Middle frontal gyrus (tissue), 1 donor: ENCODE measurements around the gene PER2.

Experiments
- DNase-seq: peaks from one replicate; pipeline ENCODE4 v3.0.0-alpha.2; 2015; ENCODE audit warnings: low spot score; ENCODE audit errors: extremely low spot score

The PER2 gene

GRCh38 chr2:238230699-238231098 lies 57.7 kb downstream of the PER2 start:
- DNase-seq = no peak

DNA sequence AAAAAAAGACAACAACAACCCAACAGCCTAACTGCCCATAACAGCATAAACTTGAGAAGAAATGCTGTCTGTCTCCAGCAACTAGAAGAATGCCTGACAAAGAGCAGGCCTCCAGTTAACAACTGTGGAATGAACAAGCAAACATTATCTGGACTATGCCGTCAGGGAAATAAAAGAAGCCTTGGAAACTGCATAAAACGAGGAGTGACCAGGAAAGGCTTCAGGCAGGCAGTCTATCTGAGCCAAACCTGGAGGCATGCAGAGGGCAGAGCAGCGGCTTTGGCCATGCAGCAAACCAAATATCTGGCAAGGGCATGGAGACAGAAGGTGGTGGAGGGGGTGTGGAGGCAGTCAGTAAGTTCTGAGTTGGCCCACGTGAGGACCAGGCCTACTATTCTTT lies 59.7 kb downstream of the PER2 start:
- no peak for DNase-seq

- DNase-seq = no peak
Measured at GRCh38 chr2:238227587-238228032, 60.8 kb downstream of the PER2 start.

DNA sequence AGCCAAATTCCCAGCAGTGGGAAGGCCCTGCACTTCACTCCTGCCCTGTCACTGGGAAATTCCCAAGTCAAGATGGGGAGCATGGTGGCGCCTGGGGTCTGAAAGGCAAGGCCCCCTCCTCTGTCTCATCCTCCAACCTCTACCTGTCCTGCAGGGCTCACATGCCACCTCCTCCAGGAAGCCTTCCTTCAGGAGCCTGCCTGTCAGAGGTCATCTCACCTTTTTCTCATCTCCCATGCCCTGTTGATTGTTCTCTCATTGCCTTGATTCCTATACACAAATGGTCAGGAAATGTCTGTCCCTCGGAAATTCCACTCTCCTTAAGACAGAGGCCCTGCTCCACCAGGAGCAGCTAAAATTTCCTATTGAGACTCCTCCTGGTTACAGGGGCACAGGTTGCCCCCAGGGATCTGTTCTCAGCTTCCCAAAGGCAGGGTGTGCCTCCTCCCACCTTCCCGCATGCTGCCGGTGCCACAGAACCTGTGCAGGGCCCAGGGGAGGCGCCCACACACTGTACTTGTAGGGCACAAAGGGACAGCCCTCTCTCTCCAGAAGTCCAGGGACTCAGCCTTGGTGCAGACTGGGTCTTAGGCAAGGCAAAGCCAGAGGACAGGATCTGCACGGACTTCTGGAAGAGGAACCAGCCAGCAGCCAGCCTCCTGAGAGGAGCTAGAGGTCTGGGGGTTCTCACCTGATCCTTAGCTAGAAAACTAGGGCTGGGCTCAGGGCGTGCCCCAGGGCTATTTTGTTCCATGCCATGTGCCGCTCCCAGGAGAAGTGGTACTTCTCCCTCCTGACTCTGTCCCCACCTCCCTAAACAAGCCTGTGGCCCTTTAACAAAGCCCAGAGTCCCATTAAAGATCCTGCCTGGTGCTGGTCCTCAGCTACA lies 61.5 kb downstream of the PER2 start:
- no peak for DNase-seq

- DNase-seq = no peak
Measured at GRCh38 chr2:238225911-238226697, 62.3 kb downstream of the PER2 start.

GRCh38 chr2:238225121-238225520 lies 63.3 kb downstream of the PER2 start:
- no peak for DNase-seq

DNA sequence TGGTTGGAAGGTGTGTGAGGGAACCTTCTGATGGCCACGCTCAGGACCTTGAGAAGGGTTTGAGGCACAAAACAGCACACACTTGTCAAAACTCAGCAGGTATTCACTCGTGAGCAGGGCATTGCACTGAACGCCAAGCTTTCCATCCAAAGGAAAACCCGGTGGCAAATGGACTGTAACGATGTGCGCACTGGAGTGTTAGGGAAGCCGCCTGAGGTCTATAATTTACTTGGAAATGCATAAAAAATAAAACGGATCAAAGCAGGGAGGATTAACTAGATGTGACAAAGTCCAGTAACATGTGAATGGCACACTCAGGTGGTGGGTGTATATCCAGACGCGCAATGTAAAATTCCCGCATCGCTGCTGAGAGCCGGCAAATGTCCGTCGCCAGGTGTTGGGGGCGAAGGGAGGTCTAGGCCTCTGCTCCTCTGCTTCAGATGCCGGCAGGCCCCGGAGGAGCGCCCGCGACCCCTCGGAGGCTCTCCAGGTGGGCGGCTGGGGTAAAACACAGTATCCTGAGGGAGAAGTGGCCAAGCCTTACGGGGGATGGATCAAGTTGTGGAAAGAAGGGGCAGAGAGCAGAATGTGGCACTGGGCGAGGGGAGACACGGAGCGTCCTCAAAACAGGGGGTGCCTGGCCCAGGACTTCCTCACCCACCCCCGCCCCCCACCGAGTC lies 63.9 kb downstream of the PER2 start:
- DNase-seq = no peak

- DNase-seq = no peak
Measured at GRCh38 chr2:238220892-238221521, 67.4 kb downstream of the PER2 start.

DNA sequence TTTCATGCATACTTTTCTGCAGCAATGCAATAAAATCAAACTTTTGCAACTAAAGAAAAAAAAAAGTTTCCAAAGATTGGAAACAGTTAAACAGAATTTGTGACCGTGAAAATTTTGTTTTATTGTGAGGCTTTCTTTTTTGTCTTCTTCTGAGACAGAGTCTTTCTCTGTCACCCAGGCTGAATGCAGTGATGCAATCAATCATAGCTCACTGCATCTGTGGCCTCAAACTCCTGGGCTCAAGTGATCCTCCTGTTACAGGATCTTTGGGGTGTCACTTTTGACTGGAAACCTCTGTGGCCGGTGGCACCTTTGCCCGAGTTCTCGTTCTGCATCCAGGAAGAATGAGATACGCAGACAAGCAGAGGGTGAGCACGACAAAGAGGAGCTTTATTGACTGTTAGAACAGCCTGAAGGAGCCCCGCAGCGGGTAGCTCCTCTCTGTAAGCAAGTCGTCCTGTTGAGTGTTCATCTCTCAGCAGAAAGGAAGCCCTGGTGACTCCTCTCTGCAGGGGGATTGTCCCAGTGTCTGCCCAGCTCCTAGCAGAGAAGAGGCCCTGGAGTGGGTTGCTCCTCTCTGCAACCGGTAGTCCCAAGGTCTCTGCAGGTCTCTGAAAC lies 68.0 kb downstream of the PER2 start:
- no peak for DNase-seq

- peak; percentile 84 for DNase-seq
Measured at GRCh38 chr2:238216651-238217184, 71.7 kb downstream of the PER2 start.

- no peak for DNase-seq
Measured at GRCh38 chr2:238207006-238207405, 81.4 kb downstream of the PER2 start.

- no peak for DNase-seq
Measured at GRCh38 chr2:238203973-238204683, 84.3 kb downstream of the PER2 start.

DNA sequence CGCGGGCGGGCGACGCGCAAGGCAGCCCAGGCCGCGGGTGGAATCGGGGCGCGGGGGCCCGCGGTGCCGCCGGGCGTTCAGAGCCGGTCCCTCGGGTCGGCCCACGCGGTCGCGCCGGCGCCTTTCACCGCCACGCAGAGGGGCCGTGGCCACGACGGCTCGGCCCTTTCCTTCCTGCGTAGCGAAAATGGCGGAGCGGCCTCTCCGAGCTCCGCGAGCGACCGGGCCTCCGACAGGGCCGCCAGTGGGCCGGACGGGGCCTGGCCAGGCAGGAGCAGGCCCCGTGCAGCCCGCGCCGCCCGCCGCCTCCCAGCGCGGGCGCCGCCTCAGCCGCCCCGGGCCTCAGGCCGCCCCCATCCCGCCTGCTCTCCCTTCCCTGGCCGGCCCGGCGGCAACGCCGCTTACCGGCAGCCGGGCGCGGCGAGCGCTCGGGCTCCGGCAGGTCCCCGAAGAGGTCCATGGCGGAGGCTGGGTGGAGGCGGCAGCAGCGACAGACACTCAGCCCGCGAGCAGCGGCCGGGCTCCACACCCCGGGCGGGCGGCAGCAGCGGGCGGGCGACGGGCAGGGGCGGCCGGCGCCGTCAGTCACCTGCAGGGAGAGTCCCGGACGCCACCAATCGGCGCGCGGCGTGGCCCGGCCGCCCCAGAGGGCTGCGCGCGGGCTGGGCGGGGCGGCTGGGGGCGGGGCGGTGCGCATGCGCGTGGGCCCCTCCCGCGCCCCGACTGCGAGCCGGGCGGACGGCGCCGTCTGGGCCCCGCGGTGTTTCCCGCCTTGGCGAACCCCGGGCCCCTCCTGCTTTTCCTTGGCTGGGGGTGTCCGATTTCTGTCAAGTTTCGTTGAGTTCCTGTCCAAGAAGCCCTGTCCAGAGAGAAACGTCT lies 85.1 kb downstream of the PER2 start, which contains the start of gene ILKAP:
ILKAP (minus strand) TSS at position 602 of the 879 bp plus-strand sequence; CDS start at position 460, 142 bp downstream.
- DNase-seq = peak; percentile 74

DNA sequence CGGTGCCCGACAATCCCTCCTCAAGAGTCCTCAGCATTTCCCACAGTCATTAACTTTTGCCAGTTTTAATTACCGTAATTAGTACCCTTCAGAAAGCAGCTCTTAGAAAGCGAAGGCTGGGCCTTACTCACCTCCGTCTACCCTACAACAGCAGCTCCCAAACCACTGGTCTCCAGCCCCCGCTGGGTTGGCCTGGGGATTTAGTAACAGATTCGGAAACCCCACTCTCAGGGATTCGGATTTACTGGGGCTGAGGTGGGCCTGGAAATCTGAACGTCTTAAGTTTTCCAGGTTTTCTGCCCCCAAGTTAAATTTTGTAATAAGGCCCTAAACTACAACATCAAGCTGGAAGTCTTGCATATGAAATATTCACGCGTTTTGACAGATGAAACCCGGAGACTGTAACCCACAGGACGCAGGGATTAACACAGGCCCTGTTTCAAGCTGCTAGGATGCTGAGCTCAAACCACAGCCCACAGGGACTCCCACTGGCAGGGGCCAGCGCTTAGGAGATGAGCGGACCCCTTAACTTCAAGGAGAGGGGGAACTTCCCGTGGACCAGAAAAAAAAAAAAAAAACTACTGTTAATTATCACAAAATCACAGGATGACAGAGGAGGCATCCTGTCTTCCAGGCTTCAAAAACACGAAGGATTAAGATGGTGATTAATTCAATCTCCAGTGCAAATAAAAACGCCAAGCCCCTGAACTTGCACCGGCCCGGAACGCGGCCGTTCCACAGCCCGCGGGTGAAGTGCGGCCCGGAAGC lies 85.9 kb downstream of the PER2 start:
- DNase-seq = no peak
